NCI-H446 treated with DMSO at 0.1 percent for 48 hours (cell line): ENCODE results near the gene TNNI2.

Experiments used
- DNase-seq: peaks from one replicate; lab custom pipeline; 2025; lab: John Stamatoyannopoulos, UW

TNNI2 gene

DNA sequence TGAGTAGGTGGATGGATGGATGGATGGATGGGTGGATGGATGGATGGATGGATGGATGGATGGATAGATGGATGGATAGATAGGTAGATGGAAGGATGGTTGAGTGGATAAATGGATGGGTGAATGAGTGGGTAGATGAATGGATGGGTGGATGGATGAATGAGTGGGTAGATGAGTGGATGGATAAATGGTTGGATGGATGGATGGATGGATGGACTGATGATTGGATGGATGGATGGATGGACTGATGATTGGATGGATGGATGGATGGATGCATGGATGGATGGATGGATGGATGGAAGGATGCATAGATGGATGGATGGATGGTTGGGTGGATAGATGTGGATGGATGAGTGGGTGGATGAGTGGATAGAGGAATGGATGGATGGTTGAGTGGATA is 17.2 kb upstream of the TNNI2 start:
- DNase-seq, result no peak

DNA sequence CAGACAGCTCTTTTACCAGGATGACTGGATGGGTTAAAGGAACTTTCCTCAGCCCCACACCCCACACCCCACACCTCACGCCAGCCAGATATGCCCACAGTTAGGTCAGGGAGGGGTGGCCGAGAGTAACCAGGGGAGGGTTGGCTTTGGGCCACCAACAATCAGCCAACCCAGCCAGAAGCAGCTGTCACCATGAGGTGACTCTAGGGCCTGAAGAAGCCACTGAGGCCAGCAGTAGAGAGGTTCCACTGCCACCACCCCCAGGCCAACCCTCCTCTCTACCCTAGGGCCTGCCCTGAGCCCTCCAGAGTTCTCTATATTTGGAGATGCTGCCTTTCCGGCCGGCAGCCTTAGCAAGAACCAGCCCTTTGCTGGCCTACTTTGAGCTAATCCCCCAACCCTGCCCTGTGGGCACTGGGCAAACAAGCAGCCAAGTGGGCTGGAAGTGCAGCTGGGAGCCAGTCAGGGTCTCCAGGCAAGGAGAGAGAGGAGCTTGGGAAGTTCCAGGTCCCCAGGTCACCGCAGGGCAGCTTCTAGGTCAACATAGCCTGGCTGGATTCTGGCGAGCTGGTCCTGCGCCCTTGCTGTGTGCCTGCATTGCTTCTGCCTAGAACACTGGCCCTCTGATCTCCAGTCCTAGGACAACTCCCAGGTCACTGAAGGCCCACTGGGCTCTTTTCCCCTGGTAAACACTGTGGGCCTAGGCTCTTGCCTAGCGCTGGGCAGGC is 16.0 kb upstream of the TNNI2 start:
- no peak for DNase-seq

DNA sequence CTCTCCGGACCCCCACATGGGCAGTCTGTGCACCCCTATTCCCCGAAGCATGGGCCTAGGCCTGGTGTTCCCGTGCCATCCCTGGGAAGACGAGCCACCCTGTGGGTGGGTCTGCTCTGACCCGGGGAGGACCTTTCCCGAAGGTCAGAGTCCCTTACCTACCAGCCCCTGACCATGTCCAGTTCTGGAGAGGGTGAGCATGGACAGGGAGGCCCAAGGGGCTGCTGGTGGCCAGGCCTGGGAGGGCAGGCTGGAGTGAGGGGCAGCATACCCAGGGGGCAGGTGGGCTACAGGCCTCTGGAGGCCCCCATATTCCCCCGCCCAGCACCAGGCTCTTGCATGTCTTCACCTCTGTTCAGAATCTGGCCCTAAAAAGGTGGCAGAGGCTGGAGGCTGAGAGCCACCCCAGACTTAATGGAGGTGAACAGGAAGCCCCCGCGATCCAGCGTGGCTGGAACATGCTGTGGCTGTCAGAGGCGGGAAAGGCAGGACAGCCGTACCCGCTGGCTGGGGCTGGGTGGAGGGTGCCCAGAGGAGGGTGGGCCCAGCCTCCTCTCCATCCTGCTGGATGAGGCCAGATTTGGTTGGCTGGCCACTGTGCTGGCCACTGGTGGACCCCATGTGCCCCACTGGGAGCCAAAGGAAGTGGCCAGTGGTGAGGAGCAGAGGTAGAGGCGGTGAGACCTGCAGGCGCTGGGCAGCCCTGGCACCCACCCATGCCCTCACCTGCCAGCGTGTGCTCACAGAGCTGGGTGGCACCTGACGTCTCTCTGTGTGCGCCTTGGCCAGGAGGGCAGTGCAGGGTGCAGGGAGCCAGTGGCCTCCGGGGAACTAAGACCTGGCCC is 15.2 kb upstream of the TNNI2 start:
- no peak for DNase-seq

DNA sequence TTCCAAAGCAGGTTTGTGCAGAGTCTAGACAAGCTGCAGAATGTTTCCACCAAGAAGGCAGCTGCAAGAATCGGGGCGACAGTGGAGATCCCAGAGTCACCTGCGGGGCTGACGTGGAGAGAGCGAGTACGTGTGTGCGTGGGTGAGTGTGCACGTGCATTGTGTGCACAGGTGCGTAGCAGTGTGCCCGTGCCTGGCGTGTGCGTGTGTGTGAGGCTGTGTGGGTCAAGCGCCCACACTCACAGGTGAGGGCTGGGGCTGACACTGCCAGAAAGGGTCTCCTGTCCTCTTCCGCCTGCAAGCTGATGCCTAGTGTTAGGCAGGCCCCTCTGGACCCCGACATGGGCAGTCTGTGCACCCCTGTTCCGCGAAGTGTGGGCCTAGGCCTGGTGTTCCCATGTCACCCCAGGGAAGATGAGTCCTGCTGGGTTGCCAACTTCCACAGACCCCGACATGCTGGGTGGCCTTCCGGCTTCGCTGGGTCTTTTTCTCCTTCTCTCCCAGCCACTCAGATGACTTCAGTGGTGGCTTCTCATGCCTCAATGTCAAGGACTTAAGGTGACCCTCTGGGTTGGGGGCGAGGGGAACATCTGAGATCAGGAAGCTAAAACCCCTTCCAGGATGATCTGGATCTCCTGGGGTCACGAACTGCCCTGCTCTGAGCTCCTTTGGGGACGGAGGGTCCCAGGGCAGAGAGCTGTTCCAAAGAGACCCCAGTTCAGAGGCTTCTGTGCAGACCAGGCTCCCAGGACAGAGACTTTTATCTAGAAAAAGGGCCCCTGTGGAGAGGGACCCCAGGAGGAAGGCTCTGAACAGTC is 14.4 kb upstream of the TNNI2 start:
- DNase-seq, result no peak

DNA sequence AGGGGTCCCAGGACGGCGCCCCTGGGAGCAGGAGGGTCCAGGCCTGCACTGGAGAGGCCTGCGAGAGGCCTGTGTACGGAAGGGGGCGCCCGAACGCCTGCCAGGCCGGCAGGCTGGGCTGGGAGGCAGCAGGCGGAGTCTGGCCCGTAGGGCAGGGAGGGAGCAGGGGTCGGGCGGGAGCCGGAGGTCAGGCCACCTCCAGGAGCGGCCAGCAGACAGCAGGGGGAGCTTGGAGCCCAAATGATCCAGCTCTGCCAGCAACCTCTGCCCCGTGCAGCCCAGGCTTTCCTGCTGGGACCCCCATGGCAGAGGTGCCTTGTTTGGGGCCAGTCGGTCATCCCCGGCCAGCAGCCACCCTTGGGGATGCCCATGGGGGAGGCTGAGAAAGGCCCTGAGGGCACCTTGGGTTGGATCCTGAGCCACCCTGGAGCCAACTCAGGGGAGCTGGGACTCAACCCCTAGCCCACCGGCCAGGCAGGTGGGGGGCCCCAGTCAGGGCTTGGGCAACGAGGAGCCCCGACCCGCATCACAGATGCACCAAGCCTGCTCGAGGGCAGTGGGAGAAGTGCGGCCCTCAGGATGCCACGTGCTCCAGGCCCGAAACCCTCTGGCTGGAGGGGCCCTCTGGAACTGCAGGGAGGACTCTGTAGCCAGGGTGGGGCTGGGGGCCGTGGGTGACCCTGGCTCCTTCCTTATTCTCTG is 13.6 kb upstream of the TNNI2 start:
- DNase-seq, result no peak

DNA sequence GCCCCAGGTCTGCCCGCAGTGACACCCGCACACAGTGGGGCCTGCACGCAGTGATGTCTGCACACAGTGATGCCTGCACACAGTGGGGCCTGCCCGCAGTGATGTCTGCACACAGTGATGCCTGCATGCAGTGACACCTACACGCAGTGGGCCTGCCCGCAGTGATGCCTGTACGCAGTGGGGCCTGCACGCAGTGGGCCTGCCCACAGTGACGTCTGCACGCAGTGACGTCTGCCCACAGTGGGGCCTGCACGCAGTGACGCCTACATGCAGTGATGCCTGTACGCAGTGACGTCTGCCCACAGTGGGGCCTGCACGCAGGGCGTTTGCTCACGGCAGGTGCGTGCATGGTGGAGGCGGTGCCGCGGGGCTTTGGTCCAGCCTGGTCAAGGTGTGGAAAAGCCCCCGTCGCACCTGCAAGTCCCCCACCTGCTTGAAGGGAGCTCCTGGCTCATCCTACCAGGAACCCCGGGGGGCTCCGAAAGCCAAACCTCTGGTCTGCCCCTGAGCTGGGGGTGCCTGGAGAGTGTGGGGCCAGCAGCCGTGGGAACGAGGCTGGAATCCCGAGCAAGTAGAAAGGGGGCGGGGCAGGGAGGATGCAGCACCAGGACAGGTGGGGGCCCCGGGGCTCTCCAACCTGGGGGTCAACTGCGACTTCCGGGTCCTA is 12.9 kb upstream of the TNNI2 start:
- no peak for DNase-seq

DNA sequence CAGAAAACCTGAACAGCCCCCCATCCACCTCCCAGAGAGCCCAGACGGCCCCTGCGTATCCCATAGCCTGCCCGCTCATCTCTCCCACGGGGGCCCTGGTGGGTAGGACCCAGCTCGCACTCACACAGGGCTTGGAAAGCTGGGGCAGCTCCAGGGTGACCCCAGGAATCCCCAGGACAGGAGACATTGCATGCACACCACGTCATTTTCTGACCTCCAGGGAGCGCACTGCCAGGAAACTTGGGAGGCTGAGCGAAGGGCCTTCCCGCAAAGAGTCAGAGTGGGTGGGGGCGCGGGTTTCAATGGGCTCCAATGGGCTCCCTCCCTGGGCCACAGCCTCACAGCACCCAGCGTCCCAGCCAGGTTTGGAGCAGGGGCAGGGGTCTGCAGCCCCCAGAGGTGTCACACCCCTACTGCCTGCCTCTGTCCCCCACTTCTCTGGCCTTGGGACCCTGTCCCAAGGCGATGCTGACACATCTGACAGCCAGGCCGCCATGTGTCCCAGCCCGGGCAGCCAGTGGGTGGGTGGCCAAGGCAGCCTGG is 12.2 kb upstream of the TNNI2 start:
- no peak for DNase-seq

DNA sequence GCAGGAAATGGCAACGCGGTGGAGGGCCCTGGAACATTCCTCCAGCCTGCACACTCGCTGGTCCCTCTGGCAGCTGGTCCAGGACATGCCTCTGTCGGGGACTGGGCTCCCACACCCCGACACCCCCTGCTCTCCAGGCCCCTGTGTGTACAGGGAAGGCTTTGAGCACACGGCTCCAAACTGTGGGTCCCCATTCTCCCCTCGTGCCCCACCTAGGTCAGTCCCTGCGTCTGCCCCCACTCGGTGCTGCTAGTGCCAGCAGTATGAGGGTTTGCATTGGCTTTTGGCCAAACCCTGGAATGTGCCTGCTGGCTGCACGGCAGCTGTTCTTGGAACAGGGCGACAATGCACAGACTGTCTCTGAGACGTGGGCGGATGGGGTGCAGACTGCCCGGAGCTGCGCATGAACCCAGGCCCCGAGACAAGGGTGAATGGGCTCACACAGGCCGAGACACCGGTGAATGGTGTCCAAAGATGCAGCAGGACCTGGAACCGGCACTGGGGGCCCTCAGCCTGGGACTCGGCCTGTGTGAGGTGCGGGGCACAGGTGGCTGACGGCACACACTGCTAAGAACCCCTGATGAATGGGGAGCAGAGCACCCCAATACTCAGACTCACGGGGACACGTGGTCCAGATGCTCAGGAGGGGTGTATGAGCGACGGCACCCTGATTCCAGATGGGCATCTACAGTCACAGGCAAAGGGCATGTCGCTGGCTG is 11.5 kb upstream of the TNNI2 start:
- DNase-seq, result peak; percentile 2

DNA sequence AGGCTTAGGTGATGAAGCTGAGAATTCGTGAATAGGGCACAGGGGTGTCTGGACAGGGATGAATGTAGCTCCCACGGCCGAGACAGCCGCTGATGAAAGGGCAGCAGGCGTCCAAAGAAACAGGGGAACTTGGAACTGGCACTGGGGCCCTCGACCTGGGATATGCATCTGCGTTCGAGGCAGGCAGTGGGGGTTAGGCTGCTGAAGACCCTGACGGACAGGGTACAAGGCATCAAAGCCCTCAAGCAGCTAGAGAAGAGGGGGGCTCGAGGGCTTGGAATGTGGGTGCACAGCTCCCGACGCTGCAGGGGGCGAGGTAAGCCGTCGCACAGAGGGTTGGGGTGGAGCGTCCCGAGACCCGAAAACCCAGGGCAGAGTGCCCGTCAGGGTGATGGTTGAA is 10.8 kb upstream of the TNNI2 start:
- no peak for DNase-seq

DNA sequence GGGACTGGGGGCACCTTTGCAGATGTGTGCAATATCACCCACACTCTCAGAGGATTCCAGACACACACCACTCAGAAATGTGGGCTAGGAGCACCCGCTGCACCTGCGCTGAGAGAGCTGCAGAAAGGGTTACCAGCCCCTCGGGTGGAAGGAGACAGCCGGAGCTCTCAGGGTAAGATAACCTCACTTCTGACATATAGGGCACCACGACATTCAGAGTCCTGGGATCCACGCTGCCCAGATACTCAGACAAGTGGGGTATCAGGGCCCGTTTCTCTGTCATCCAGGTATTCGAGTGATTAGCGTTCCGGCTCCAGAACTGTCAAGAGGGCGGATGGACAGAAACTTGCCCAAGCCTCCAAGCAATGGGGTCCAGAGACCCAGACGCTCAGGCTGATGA is 10.2 kb upstream of the TNNI2 start:
- no peak for DNase-seq

DNA sequence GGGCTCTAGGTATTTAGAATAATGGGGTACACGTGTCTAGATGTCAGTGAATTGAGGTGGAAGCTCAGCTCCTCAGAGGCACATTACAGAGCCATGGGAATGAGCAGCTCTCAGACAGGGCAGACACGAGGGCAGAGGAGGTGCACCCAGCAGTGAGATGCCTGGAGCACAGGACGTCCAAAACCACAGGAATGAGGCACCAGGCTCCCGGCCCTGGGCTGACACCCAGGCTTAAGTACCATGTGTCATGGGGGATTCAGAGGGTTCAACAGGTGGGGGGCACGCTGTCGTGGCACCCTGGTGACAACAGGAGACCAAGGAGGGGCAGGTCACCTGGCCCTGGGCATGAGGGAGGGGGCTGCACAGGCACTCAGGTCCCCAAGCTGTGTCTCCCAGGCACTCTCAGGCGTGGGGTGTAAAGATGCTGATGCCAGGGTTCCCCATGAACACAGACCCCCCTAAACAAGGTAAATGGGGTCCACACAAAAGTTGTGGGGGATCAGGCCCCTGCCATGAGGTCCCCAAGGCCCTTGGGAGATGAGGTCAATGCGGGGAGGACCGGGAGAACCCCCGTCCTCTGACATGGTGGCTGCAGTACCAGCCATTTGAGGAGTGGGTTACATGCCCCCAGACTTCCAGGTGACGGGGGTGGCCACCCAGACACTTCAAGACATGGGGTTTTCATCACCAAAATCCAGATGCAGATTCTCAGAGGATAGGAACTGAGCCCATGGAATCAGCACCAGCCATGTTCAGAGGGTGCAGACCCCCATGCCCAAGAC is 9.6 kb upstream of the TNNI2 start:
- DNase-seq, result no peak

DNA sequence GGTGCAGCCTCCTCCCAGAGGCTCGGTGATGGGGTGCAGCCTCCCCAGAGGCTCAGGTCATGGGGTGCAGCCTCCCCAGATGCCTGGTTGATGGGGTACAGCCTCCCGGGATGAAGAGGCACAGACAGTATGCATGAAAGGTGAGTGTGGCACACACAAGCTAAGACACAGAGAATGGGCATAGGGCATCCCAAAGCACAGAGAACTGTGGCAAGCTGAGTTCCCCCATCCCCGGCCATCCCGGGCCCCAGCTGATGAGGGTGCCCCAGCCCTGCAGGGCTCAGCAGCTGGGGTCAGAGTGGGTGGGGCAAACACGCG is 8.8 kb upstream of the TNNI2 start:
- no peak for DNase-seq

DNA sequence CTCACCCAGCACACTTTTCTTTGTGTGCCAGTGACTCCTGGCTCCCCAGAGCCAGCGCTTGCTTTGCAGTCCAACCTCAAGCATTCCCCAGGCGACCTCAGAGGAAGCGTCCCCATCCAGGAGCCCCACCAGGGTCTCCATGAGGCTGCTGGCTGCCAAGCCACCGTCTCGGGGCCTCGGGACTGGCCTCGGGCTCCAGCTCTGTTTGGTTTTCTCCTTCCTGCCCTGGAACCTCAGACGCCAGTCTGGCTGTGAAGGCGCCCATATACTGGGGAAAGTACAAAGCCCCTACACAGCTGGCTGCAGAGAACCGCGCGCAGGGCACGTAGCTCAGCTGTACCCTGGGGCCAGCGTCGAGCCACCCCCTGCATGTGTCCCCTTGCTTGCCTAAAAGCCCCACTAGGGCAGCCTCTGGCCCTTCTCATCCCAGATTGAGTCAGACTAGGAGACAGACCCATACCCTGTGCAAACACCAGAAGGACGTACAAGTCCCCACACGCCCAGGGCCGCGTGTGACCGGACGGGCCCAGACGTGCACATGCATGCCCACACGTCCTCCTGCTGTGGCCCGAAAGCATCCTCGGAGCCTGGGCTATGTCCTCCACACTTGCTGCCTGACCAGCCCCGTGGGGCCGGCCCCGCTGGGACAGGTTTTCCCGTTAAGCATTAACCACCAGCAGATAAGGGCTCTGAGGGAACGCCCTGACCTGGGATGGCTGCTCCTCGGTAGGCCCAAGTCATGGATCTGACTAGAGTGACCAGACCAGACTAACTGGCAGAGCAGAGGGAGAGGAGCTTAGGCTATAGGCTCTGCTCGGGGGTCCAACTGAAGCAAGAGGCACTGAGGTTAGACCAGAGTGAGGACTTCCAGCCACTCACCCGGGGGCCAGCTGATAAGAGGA is 8.2 kb upstream of the TNNI2 start:
- DNase-seq, result no peak

DNA sequence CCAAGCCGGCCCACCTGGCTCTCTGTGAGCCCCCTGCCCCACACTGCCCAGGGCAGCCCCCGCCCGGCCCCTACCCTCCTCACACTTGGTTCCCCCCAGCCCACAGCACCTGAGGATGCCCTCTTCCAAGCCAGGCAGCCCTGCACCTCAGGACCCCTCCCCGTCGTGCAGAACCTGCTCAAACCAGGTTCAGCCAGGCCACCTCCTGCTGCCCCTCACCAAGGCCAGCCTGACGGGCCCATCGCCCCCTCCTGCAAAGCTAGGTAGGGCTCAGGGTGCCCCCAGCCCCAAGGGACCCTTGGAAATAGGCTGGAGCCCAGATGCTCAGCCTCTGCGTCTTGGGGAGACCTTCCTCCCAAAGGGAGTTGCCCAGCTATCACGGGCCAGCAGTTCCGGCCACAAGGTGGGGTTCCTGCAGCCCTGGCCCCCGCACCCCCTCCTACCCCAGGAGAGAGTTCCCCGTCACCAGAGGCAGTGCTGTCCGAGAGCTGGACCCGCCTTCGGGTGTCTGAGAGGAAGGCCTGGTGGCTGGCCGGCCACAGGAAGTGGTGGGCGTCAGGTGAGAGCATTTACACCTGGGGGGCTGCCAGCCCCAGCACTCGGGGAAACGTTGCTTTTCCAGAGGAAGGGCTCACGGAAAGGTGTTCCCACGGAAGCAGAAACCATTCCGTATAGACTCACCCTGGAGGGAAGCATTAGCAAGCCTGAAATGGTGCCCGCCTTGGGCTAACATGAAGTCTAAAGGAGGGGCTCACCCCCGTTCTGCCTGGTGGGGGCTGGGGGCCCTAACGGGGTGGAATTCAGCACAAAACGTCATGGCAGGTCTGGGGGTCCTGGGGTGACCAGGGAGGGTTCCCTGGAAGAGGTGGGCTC is 7.2 kb upstream of the TNNI2 start:
- DNase-seq, result no peak

DNA sequence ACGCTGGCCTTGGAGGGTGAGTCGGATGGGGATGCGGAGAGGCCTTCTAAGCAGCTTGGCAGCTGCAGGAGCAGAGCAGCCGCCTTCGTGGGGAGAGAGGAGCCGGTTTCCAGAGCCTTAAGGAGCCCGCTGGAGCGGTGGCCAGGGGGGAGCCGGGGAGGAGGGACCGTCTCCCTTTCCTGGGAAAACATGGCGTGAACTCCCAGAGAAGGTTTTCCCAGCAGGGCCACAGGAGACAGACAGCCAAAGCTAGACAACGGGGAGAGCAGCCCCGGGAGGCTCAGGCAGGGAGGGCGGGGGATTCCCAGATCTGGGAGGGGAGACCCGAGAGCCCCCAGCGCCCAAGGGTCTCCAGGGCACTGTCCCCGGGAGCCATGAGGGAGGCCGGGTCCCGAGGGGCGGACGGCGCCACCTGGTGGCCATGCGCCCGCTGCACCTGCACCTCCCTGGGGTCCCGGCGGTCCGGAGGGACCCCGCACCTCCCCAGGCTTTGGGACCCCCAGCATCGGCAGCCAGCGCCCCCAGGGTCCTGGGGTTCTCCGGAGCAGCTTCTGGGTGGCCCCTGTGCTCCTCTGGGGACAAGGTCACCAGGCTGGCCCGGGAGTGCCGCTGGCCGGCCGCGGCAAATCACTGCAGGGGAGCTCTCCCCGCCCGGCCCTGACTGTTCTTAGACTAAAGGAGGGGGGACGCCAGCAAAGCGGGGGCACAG is 6.4 kb upstream of the TNNI2 start:
- no peak for DNase-seq

DNA sequence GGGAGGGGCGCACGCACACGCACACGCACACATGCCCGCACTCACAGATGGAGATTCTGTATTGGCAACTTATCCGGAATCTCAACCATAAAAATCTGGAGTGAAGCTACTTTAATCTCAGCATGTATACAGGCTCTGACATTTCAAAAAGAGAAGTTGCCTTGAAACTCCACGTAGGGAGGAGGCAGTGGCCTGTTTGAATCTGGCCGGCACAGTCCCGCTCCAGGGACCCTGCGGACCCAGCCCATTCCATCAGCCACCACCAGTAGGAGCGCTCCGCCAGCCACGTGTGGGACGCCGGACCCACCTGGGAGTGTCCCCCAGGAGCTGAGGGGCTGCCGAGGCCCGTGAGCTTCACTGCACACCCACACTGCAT is 5.9 kb upstream of the TNNI2 start:
- no peak for DNase-seq

DNA sequence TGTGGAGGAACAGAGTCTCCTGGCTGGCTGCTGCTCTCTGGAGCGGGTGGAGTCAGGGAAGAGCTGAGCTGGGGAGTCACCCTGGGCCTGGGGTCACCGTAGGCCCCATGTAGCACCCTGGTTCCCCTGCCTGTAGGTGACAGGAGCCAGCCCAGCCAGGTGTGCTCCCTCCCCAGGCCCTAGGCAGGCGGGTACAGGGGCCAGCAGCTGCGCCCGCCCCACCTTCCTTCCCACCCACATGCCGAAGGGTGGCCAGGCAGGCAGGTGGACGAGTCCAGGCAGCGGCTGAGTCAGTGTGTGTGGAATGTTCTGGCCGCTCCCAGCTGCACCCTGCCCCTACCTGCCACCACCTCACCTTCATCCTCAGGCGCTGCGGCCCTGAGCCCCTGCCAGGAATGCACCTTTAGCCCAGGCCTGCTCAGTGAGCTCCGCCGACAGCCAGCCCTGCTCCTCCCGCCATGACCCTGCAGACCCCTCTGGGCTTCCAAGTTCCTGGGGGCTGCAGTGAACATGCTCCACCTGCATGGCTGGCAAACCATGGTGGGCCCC is 4.6 kb upstream of the TNNI2 start:
- no peak for DNase-seq
